ENCODE results near the gene RBSN. TPM values are rescaled to one million over a fixed set of nuclear protein-coding genes. Genes with fewer than 3 reads are reported as not detected.
"Not testable (repeated sequence)": the region's sequence is repeated elsewhere in the genome, so short reads cannot be mapped to it uniquely, and the experiment has no call there.

Gene RBSN
- 19.8 and 29.0 TPM in 2 replicates for total RNA-seq

DNA sequence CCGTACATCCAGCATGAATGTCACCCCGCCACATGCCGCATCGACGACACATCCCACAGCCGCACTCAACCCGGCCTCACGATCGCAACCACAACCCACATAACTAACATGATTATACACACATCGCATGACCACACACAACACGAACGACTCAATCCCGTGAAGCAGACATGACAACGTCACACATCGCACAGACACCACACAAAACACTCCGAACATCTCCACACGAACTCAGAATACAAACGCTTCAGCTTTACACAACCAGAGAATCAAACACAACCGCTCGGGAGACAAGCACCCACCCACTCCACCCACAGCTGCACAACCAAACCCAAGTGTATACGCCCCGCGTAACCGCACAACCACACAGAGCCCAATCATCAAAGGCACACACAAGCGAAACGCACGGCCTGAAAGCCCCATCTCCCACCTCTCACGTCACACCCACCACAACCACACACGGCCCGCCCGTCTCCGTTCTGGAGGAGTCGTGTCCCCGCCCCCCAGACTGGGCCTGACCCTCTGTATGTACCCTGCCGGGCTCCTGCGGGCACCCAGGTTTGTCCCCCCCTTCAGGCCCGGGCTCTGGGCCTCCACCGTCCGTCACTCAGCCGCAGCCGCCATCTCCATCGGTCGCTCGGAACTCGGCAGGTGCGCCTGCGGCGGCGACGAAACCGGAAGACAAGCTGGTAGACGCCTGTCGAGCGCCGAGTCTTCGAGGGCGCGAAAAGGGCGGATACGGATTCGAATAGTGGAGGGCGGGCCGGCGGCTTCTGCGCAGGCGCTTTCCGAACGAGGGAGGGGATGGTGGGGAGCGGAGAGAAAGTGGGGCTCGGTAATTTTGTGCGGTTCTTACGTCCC lies at the start of gene RBSN:
Gene RBSN, minus strand, starts transcription at position 646 of the 861 bp plus-strand sequence. CDS start 3,028 bp downstream, outside the sequence.
- DNase-seq: peak; percentile 89
- peak; percentile 79 for ATAC-seq (ENCODE audit: low read depth)
- POLR2A ChIA-PET: interaction anchor here (0.6 to 6.2 kb wide), 19 partner anchors 9 to 1166 kb away, joined by 3 to 51 read pairs (median 5); partner anchors contain the start of genes CAPN7, CCDC174, DPH3 and LSM3
- no peaks in the 10 kb centered on the region for H3K9me3 Mint-ChIP-seq
- H3K36me3 Mint-ChIP-seq (ENCODE audit: low read depth): peaks cover 41% of the 10 kb centered on the region
- peaks cover 7% of the 10 kb centered on the region for H3K27me3 Mint-ChIP-seq
- peak within 1 kb of the TSS; percentile 89 for H3K27ac Mint-ChIP-seq
- CTCF ChIA-PET: interaction anchor here (1.6 kb wide), 1 partner anchor 9 kb away, joined by 6 read pairs; no protein-coding TSS in a partner anchor
- TF ChIP-seq, protein P1, sequence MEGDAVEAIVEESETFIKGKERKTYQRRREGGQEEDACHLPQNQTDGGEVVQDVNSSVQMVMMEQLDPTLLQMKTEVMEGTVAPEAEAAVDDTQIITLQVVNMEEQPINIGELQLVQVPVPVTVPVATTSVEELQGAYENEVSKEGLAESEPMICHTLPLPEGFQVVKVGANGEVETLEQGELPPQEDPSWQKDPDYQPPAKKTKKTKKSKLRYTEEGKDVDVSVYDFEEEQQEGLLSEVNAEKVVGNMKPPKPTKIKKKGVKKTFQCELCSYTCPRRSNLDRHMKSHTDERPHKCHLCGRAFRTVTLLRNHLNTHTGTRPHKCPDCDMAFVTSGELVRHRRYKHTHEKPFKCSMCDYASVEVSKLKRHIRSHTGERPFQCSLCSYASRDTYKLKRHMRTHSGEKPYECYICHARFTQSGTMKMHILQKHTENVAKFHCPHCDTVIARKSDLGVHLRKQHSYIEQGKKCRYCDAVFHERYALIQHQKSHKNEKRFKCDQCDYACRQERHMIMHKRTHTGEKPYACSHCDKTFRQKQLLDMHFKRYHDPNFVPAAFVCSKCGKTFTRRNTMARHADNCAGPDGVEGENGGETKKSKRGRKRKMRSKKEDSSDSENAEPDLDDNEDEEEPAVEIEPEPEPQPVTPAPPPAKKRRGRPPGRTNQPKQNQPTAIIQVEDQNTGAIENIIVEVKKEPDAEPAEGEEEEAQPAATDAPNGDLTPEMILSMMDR (IDR thresholded peaks at IDR 0.05): no peak
- H3K4me3 Mint-ChIP-seq: peak within 1 kb of the TSS; percentile 96
- peaks cover 27% of the 10 kb centered on the region for H3K4me1 Mint-ChIP-seq
- intact Hi-C loops (cut with micrococcal nuclease): loop anchor here (1.0 to 2.0 kb wide), 8 partner anchors 33 to 761 kb away; partner anchors contain the start of genes BTD, CAPN7, CCDC174 and EAF1

- ChIA-PET CTCF (no interaction called here), POLR2A (no interaction called here)
- intact Hi-C loops (cut with micrococcal nuclease): no loop called here
- DNase-seq (no peak), ATAC-seq (ENCODE audit: low read depth) (no peak)
- Mint-ChIP-seq H3K36me3 (ENCODE audit: low read depth) (no peaks in the 10 kb centered on the region), H3K27ac (no peak overlapping the region), H3K4me1 (no peaks in the 10 kb centered on the region), H3K4me3 (no peak overlapping the region), H3K9me3 (no peaks in the 10 kb centered on the region), H3K27me3 (peaks cover 24% of the 10 kb centered on the region)
- TF ChIP-seq, protein P1 (IDR thresholded peaks at IDR 0.05): no peak
Observed at GRCh38 chr3:15148614-15149013, 49.7 kb upstream of the RBSN start.

GRCh38 chr3:15136885-15137284 lies 37.9 kb upstream of the RBSN start:
- H3K4me3 Mint-ChIP-seq; ATAC-seq (ENCODE audit: low read depth); DNase-seq; intact Hi-C loops (cut with micrococcal nuclease); H3K9me3 Mint-ChIP-seq; CTCF ChIA-PET; H3K27ac Mint-ChIP-seq; H3K4me1 Mint-ChIP-seq; POLR2A ChIA-PET; H3K36me3 Mint-ChIP-seq (ENCODE audit: low read depth): not testable (repeated sequence)
- peaks cover 14% of the 10 kb centered on the region for H3K27me3 Mint-ChIP-seq

- H3K27ac Mint-ChIP-seq; POLR2A ChIA-PET; H3K4me1 Mint-ChIP-seq; DNase-seq; H3K36me3 Mint-ChIP-seq (ENCODE audit: low read depth); intact Hi-C loops (cut with micrococcal nuclease); ATAC-seq (ENCODE audit: low read depth); CTCF ChIA-PET; H3K4me3 Mint-ChIP-seq; H3K9me3 Mint-ChIP-seq: not testable (repeated sequence)
- peaks cover 12% of the 10 kb centered on the region for H3K27me3 Mint-ChIP-seq
Observed at GRCh38 chr3:15134968-15135367, 36.0 kb upstream of the RBSN start.

DNA sequence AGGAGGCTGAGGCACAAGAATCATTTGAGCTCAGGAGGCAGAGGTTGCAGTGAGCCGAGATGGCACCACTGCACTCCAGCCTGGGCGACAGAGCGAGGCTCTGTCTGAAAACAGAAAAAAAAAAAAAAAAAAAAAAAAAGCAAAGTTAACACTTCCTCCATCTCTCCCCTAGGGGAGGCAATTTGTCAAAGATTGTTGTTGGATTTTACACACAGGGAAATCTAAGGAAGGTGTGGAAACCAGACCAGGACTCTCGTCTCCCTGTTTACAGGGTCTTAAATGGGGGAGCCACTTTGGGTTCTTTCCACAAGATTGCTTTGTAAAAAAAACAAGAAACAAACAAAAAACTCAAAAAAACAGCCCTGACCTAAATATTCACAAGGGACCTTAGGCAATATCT lies 29.5 kb upstream of the RBSN start:
- H3K9me3 Mint-ChIP-seq; H3K36me3 Mint-ChIP-seq (ENCODE audit: low read depth); H3K27ac Mint-ChIP-seq; H3K4me3 Mint-ChIP-seq; intact Hi-C loops (cut with micrococcal nuclease); POLR2A ChIA-PET; CTCF ChIA-PET; H3K27me3 Mint-ChIP-seq; DNase-seq; H3K4me1 Mint-ChIP-seq; ATAC-seq (ENCODE audit: low read depth): not testable (repeated sequence)

GRCh38 chr3:15126975-15127374 lies 28.0 kb upstream of the RBSN start:
- H3K27me3 Mint-ChIP-seq; H3K9me3 Mint-ChIP-seq; intact Hi-C loops (cut with micrococcal nuclease); H3K4me1 Mint-ChIP-seq; H3K36me3 Mint-ChIP-seq (ENCODE audit: low read depth); CTCF ChIA-PET; POLR2A ChIA-PET; ATAC-seq (ENCODE audit: low read depth); H3K4me3 Mint-ChIP-seq; DNase-seq; H3K27ac Mint-ChIP-seq: not testable (repeated sequence)

- intact Hi-C loops (cut with micrococcal nuclease): no loop called here
- ATAC-seq (ENCODE audit: low read depth): no peak
- H3K27ac Mint-ChIP-seq: no peak overlapping the region
- H3K9me3 Mint-ChIP-seq: no peaks in the 10 kb centered on the region
- peaks cover 4% of the 10 kb centered on the region for H3K4me1 Mint-ChIP-seq
- ChIA-PET CTCF (no interaction called here), POLR2A (no interaction called here)
- DNase-seq: no peak
- TF ChIP-seq, protein P1 (IDR thresholded peaks at IDR 0.05): no peak
- H3K27me3 Mint-ChIP-seq: peaks cover 2% of the 10 kb centered on the region
- H3K36me3 Mint-ChIP-seq (ENCODE audit: low read depth): no peaks in the 10 kb centered on the region
- H3K4me3 Mint-ChIP-seq: no peak overlapping the region
Observed at GRCh38 chr3:15122398-15122797, 23.4 kb upstream of the RBSN start.

All from activated B cell treated with CpG ODN at 0.5 μM for 24 hours (primary cell).